Coronary artery (tissue), 2 donors: Measurements from ENCODE around the gene UIMC1.
A peak's percentile ranks its signal among the peaks of the same experiment; 100 is the strongest.

Experiments
- DNase-seq: peaks from one replicate; pipeline ENCODE4 v3.0.0-alpha.2; 2017; ENCODE audit warnings: low spot score
- H3K27ac ChIP-seq, 2 donors: fragments of 200-600 bp; sonication (generic); one replicate each; pipeline ENCODE4 v1.5.1; 2016 to 2019
- H3K4me3 ChIP-seq: fragments of 200-600 bp; sonication (generic); 2 replicates; pipeline ENCODE4 v1.5.1; 2016; ENCODE audit warnings: mild to moderate bottlenecking, moderate library complexity
- CTCF ChIP-seq: fragments of 200-600 bp; sonication (generic); IDR thresholded peaks from one replicate; pipeline ENCODE4 v1.5.1; 2019; ENCODE audit warnings: antibody characterized with exemption

Gene UIMC1

GRCh38 chr5:176899946-176900779, 106.4 kb downstream of the UIMC1 start:
- no peak for TF ChIP-seq CTCF
- Histone ChIP-seq H3K27ac (peak overlapping the region in 1 of 2 donors; percentile 53), H3K4me3 (no peak overlapping the region)
- no peak for DNase-seq

- TF ChIP-seq CTCF: no peak
- peak within 1 kb of the TSS in 1 of 2 donors; percentile 53 for H3K27ac ChIP-seq
These were observed 107.2 kb downstream of the UIMC1 start, which contains the start of gene HK3 for GRCh38 chr5:176899296-176899891. Gene HK3 (minus strand): TSS chr5:176899346. CDS start chr5:176896159, 3,187 bp downstream.

GRCh38 chr5:176897263-176897662, 109.3 kb downstream of the UIMC1 start:
- no peak for TF ChIP-seq CTCF
- DNase-seq: no peak
- no peak overlapping the region for H3K27ac ChIP-seq
- H3K4me3 ChIP-seq: no peak overlapping the region

More at GRCh38 chr5:176899296-176899891, 107.2 kb downstream of the UIMC1 start, which contains the start of gene HK3:
- peak; percentile 71 for DNase-seq
- peak within 1 kb of the TSS; percentile 40 for H3K4me3 ChIP-seq

GRCh38 chr5:176895831-176896230, 110.7 kb downstream of the UIMC1 start:
- TF ChIP-seq CTCF: no peak
- Histone ChIP-seq H3K4me3 (no peak overlapping the region), H3K27ac (no peak overlapping the region)
- no peak for DNase-seq

- no peak for TF ChIP-seq CTCF
- no peak overlapping the region for H3K27ac ChIP-seq
These were observed 112.3 kb downstream of the UIMC1 start for GRCh38 chr5:176894298-176894697.

GRCh38 chr5:176892663-176893062, 113.9 kb downstream of the UIMC1 start:
- no peak for DNase-seq
- H3K27ac ChIP-seq: no peak overlapping the region
- TF ChIP-seq CTCF: no peak
- no peak overlapping the region for H3K4me3 ChIP-seq

More at GRCh38 chr5:176894298-176894697, 112.3 kb downstream of the UIMC1 start:
- DNase-seq: no peak
- H3K4me3 ChIP-seq: no peak overlapping the region
